ENCODE results near the gene BICRAL. TPM values are rescaled to one million over a fixed set of nuclear protein-coding genes. Genes with fewer than 3 reads are reported as not detected.
A peak's percentile ranks its signal among the peaks of the same experiment; 100 is the strongest.
"Not testable (repeated sequence)": the region's sequence is repeated elsewhere in the genome, so short reads cannot be mapped to it uniquely, and the experiment has no call there.

The BICRAL gene
- total RNA-seq, 1 experiment from 2014 or later, result 4.0 TPM

- no peak overlapping the region for H3K4me3 ChIP-seq
- H3K9me3 ChIP-seq (replicated peaks), result no peaks in the 10 kb centered on the region
- H3K27me3 ChIP-seq (replicated peaks), result no peaks in the 10 kb centered on the region
- DNase-seq (ENCODE audit: low read depth in 1 of 2, low spot score in 2 of 2), result no peak
- peaks cover 4% of the 10 kb centered on the region; the same call in 1 of the 2 replicates for H3K4me1 ChIP-seq (replicated peaks)
- no peaks in the 10 kb centered on the region for H3K36me3 ChIP-seq
- no peak overlapping the region for H3K27ac ChIP-seq
Measured at GRCh38 chr6:42754759-42755158, 27.1 kb upstream of the BICRAL start.

- Histone ChIP-seq H3K27ac (no peak overlapping the region), H3K4me3 (no peak overlapping the region), H3K9me3 (replicated peaks) (no peaks in the 10 kb centered on the region), H3K4me1 (replicated peaks) (peaks cover 4% of the 10 kb centered on the region; the same call in 1 of the 2 replicates), H3K36me3 (no peaks in the 10 kb centered on the region), H3K27me3 (replicated peaks) (no peaks in the 10 kb centered on the region)
- no peak for DNase-seq (ENCODE audit: low read depth in 1 of 2, low spot score in 2 of 2)
Measured at GRCh38 chr6:42756722-42757121, 25.1 kb upstream of the BICRAL start.

GRCh38 chr6:42758756-42759430, 23.0 kb upstream of the BICRAL start:
- DNase-seq (ENCODE audit: low read depth in 1 of 2, low spot score in 2 of 2), result no peak
- H3K4me3 ChIP-seq, result no peak overlapping the region
- H3K9me3 ChIP-seq (replicated peaks), result no peaks in the 10 kb centered on the region
- no peaks in the 10 kb centered on the region for H3K36me3 ChIP-seq
- no peaks in the 10 kb centered on the region for H3K27me3 ChIP-seq (replicated peaks)
- H3K4me1 ChIP-seq (replicated peaks), result no peaks in the 10 kb centered on the region
- H3K27ac ChIP-seq, result no peak overlapping the region

GRCh38 chr6:42761287-42762067, 20.4 kb upstream of the BICRAL start:
- Histone ChIP-seq H3K9me3 (replicated peaks) (no peaks in the 10 kb centered on the region), H3K4me1 (replicated peaks) (peaks cover 11% of the 10 kb centered on the region), H3K27me3 (replicated peaks) (no peaks in the 10 kb centered on the region), H3K27ac (no peak overlapping the region), H3K36me3 (no peaks in the 10 kb centered on the region), H3K4me3 (no peak overlapping the region)
- DNase-seq (ENCODE audit: low read depth in 1 of 2, low spot score in 2 of 2), result no peak

GRCh38 chr6:42762426-42762859, 19.4 kb upstream of the BICRAL start:
- Histone ChIP-seq H3K27ac (no peak overlapping the region), H3K27me3 (replicated peaks) (no peaks in the 10 kb centered on the region), H3K9me3 (replicated peaks) (no peaks in the 10 kb centered on the region), H3K4me3 (no peak overlapping the region), H3K36me3 (no peaks in the 10 kb centered on the region), H3K4me1 (replicated peaks) (peaks cover 18% of the 10 kb centered on the region)
- no peak for DNase-seq (ENCODE audit: low read depth in 1 of 2, low spot score in 2 of 2)

GRCh38 chr6:42762950-42763349, 18.9 kb upstream of the BICRAL start:
- Histone ChIP-seq H3K27me3 (replicated peaks) (no peaks in the 10 kb centered on the region), H3K36me3 (no peaks in the 10 kb centered on the region), H3K4me3 (no peak overlapping the region)

GRCh38 chr6:42764911-42765648, 16.8 kb upstream of the BICRAL start:
- Histone ChIP-seq H3K27ac (no peak overlapping the region), H3K4me3 (no peak overlapping the region), H3K4me1 (replicated peaks) (peaks cover 18% of the 10 kb centered on the region), H3K36me3 (no peaks in the 10 kb centered on the region), H3K9me3 (replicated peaks) (no peaks in the 10 kb centered on the region), H3K27me3 (replicated peaks) (no peaks in the 10 kb centered on the region)
- no peak for DNase-seq (ENCODE audit: low read depth in 1 of 2, low spot score in 2 of 2)

More at GRCh38 chr6:42762950-42763349, 18.9 kb upstream of the BICRAL start:
- Histone ChIP-seq H3K9me3 (replicated peaks) (no peaks in the 10 kb centered on the region), H3K4me1 (replicated peaks) (peaks cover 18% of the 10 kb centered on the region), H3K27ac (no peak overlapping the region)
- no peak for DNase-seq (ENCODE audit: low read depth in 1 of 2, low spot score in 2 of 2)

GRCh38 chr6:42766163-42766670, 15.6 kb upstream of the BICRAL start:
- peak; percentile 73 to 81 for DNase-seq (ENCODE audit: low read depth in 1 of 2, low spot score in 2 of 2)
- H3K27ac ChIP-seq, result peak overlapping the region; percentile 61

GRCh38 chr6:42769051-42769450, 12.8 kb upstream of the BICRAL start:
- Histone ChIP-seq H3K9me3 (replicated peaks) (no peaks in the 10 kb centered on the region; the same call in 1 of the 2 replicates), H3K4me1 (replicated peaks) (peaks cover 18% of the 10 kb centered on the region), H3K4me3 (no peak overlapping the region), H3K27me3 (replicated peaks) (no peaks in the 10 kb centered on the region), H3K36me3 (no peaks in the 10 kb centered on the region), H3K27ac (no peak overlapping the region)
- DNase-seq (ENCODE audit: low read depth in 1 of 2, low spot score in 2 of 2), result no peak

More at GRCh38 chr6:42766163-42766670, 15.6 kb upstream of the BICRAL start:
- Histone ChIP-seq H3K4me3 (no peak overlapping the region), H3K4me1 (replicated peaks) (peaks cover 18% of the 10 kb centered on the region), H3K36me3 (no peaks in the 10 kb centered on the region), H3K9me3 (replicated peaks) (no peaks in the 10 kb centered on the region), H3K27me3 (replicated peaks) (no peaks in the 10 kb centered on the region)

- DNase-seq (ENCODE audit: low read depth in 1 of 2, low spot score in 2 of 2), result no peak
- no peaks in the 10 kb centered on the region for H3K27me3 ChIP-seq (replicated peaks)
- H3K27ac ChIP-seq, result no peak overlapping the region
- no peaks in the 10 kb centered on the region for H3K36me3 ChIP-seq
- H3K9me3 ChIP-seq (replicated peaks), result no peaks in the 10 kb centered on the region; the same call in 1 of the 2 replicates
- H3K4me3 ChIP-seq, result no peak overlapping the region
- peaks cover 18% of the 10 kb centered on the region for H3K4me1 ChIP-seq (replicated peaks)
Measured at GRCh38 chr6:42769836-42770235, 12.0 kb upstream of the BICRAL start.

- H3K4me3 ChIP-seq, result no peak overlapping the region
- H3K27me3 ChIP-seq (replicated peaks), result no peaks in the 10 kb centered on the region
- DNase-seq (ENCODE audit: low read depth in 1 of 2, low spot score in 2 of 2), result no peak
- no peak overlapping the region for H3K27ac ChIP-seq
- peaks cover 4% of the 10 kb centered on the region for H3K4me1 ChIP-seq (replicated peaks)
- H3K9me3 ChIP-seq (replicated peaks), result no peaks in the 10 kb centered on the region; the same call in 1 of the 2 replicates
- no peaks in the 10 kb centered on the region for H3K36me3 ChIP-seq
Measured at GRCh38 chr6:42771741-42772100, 10.1 kb upstream of the BICRAL start.

- Histone ChIP-seq H3K4me1 (replicated peaks) (peaks cover 15% of the 10 kb centered on the region), H3K9me3 (replicated peaks) (no peaks in the 10 kb centered on the region; the same call in 1 of the 2 replicates), H3K27me3 (replicated peaks) (no peaks in the 10 kb centered on the region), H3K36me3 (no peaks in the 10 kb centered on the region), H3K27ac (no peak overlapping the region), H3K4me3 (no peak overlapping the region)
- DNase-seq (ENCODE audit: low read depth in 1 of 2, low spot score in 2 of 2), result no peak
Measured at GRCh38 chr6:42774201-42774600, 7.7 kb upstream of the BICRAL start.

- H3K4me1 ChIP-seq (replicated peaks), result peaks cover 15% of the 10 kb centered on the region
- H3K9me3 ChIP-seq (replicated peaks); DNase-seq (ENCODE audit: low read depth in 1 of 2, low spot score in 2 of 2); H3K36me3 ChIP-seq; H3K27me3 ChIP-seq (replicated peaks); H3K4me3 ChIP-seq; H3K27ac ChIP-seq: not testable (repeated sequence)
Measured at GRCh38 chr6:42774821-42775487, 6.9 kb upstream of the BICRAL start.

Data from SJSA1 (cell line).